H4 (cell line): ENCODE measurements around the gene CCRL2. TPM values are rescaled to one million over a fixed set of nuclear protein-coding genes. Genes with fewer than 3 reads are reported as not detected.
A peak's percentile ranks its signal among the peaks of the same experiment; 100 is the strongest.

Experiments
- DNase-seq: peaks from one replicate; pipeline ENCODE4 v3.0.0-alpha.2; 2015; ENCODE audit warnings: low spot score
- total RNA-seq: library from RNA; depleted of rRNA; stranded (reverse); fragments of >200 nt; shearing (Covaris generic); gene quantifications from 2 replicates; pipeline ENCODE4 v1.2.3, GENCODE V29; 2014; rRNA removed

The CCRL2 gene, protein sequence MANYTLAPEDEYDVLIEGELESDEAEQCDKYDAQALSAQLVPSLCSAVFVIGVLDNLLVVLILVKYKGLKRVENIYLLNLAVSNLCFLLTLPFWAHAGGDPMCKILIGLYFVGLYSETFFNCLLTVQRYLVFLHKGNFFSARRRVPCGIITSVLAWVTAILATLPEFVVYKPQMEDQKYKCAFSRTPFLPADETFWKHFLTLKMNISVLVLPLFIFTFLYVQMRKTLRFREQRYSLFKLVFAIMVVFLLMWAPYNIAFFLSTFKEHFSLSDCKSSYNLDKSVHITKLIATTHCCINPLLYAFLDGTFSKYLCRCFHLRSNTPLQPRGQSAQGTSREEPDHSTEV
- 0.46 and 6.6 TPM in 2 replicates for total RNA-seq

DNA sequence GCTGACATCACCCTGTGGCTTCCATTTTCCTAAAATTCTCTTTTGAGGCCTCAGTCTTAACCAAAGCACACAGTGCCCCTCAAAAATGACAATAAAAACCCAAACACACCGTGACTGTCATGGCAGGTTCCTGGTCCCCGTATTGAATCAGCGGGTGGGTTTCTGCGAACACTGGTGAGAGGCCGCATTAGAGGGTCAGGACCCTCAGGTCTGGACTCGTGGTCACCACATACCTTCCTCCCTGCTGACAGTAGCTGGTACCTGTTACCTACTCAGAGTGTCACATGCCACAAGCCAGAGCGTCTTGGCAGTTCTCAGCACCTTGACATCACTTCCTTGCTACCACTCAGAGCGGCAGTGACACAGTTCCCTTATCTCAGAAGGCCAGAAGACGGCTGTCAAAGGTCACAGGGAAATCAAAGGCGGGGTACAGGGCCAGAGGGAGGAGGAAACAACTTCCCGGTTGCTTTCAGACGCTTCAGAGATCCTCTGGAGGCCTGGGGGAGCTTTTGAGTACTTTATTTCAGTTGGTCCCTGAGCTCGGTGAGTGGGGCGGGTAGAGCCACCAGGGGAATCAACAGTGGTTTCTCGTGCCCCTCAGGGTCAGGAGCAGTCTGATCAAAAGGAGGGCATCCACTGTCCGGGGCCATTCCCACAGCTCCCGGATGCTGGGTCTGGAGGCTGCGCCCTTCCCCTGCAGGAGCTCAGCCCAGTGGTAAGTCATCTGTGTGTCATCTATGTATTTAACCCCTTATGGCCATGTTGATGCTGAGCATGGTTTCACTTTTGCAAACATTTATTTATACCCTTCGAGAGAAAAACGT lies at the start of gene CCRL2, which contains the start of gene CCR5AS:
CCRL2 (plus strand) TSS at position 472 of the 824 bp plus-strand sequence. CDS start 821 bp downstream, outside the sequence.
CCR5AS (minus strand) TSS at position 279 of the 824 bp plus-strand sequence.
- DNase-seq = peak; percentile 27

DNA sequence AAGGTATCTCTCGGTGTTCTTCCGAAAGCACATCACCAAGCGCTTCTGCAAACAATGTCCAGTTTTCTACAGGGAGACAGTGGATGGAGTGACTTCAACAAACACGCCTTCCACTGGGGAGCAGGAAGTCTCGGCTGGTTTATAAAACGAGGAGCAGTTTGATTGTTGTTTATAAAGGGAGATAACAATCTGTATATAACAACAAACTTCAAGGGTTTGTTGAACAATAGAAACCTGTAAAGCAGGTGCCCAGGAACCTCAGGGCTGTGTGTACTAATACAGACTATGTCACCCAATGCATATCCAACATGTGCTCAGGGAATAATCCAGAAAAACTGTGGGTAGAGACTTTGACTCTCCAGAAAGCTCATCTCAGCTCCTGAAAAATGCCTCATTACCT lies 48.6 kb upstream of the CCRL2 start:
- no peak for DNase-seq

DNA sequence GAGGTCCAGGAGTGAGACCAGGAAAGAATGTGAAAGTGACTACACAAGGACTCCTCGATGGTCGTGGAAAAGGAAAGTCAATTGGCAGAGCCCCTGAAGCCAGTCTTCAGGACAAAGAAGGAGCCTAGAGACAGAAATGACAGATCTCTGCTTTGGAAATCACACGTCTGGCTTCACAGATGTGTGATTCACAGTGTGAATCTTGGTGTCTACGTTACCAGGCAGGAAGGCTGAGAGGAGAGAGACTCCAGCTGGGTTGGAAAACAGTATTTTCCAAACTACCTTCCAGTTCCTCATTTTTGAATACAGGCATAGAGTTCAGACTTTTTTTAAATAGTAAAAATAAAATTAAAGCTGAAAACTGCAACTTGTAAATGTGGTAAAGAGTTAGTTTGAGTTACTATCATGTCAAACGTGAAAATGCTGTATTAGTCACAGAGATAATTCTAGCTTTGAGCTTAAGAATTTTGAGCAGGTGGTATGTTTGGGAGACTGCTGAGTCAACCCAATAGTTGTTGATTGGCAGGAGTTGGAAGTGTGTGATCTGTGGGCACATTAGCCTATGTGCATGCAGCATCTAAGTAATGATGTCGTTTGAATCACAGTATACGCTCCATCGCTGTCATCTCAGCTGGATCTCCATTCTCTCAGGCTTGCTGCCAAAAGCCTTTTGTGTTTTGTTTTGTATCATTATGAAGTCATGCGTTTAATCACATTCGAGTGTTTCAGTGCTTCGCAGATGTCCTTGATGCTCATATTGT lies 47.1 kb upstream of the CCRL2 start:
- peak; percentile 10 for DNase-seq

DNA sequence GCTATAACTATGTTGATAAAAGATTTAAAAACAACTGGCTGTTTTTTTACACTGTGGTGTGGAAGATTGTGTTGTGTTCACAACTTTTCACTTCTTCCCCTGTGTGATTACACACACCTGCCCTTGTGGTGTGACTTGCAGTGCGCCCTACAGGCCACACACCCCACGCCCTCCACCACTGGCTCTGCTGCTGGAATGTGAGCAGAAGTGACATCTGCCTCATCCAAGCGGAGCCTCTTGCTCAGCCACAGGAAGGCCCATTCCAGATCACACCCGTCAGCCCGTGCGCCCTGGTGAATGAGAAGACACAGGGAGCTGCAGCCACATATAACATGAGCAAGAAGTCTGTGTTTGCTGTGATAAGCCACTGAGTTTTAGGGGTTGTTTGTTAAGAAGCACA lies 46.2 kb upstream of the CCRL2 start:
- no peak for DNase-seq

DNA sequence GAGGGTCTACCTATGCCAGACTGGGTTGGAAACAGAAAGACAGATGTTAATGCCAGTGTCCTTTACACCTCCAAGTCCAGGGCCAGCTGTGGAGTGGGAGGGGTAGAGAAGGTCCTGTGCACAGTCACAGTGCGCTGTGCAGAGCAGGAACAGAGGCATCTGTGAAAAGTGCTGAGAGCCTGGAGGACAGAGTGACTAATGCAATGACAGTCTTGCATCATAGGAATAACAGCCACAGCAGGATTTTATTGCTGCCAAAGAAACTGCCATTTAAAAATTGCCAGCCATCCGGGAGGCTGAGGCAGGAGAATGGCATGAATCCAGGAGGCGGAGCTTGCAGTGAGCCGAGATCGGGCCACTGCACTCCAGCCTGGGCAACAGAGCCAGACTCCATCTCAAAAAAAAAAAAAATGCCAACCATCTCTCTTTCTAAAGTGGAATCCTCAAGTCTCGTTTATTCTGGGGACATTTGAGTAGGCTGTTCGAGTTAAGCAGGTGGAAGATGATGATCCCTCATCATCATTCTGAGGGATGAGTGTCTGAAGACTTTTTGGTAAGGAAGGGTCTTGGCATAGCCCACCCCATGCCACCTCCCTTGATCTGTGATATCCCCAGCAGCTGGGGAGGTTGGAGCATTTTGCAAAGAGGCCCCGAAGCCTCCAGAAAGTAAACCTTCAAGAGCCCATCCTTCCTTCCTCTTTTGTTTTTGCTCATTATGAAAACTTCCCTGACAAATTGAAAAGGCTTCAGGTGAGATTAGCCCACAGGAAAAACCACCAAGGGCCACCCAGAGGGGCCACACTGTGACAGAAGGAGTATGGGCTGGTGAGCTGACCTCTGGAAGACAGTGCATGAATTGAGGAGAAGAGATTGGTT lies 45.4 kb upstream of the CCRL2 start:
- DNase-seq = peak; percentile 77

DNA sequence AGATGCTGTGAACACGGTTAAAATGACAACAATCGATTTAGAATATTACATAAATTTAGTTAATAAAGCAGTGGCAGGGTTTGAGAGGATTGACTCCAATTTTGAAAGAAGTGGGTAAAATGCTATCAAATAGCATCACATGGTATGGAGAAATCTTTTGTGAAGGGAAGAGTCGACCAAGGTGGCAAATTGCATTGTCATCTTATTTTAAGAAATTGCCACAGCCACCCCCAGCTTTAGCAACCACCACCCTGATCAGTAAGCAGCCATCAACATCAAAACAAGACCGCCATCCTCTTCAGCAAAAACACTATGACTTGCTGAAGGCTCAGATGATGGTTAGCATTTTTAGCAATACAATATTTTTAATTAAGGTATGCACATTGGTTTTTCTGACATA lies 42.0 kb upstream of the CCRL2 start:
- DNase-seq = no peak

DNA sequence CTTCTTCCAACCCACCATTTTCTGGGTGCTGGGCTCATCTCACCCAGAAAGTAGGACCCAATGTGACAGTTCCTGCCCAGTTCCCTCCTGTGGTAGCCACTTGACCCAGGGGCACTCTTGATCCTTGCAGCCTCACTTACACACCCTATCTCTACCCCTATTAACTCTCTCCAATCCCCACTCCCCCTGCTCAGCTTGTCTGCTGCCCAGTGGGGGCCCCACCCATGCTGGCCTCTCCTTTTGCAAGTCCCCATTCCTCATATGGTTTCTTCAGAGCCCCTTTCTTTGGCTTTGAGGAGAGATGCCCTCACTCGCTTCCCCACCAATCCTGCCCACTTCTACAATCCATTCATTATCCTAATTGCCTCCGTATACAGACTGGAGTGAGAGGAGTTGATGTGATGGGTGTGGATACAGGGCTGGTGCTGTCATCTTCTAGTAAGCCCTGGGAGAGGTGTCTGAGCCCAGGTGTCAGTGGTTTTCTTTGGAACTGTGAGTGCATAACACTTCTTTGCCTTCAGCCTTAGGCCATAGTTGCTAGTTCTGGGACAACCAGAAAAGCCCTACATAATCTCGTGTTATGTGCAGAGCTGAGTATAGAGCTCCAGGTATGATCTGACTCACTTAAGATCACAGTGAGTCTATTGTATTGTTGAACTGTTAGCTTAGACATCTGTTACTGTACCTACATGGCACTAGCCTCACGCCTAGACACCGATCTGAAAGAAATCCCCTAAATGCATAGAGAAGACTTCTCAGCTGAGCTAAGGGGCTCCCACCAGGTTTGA lies 41.1 kb upstream of the CCRL2 start:
- no peak for DNase-seq

DNA sequence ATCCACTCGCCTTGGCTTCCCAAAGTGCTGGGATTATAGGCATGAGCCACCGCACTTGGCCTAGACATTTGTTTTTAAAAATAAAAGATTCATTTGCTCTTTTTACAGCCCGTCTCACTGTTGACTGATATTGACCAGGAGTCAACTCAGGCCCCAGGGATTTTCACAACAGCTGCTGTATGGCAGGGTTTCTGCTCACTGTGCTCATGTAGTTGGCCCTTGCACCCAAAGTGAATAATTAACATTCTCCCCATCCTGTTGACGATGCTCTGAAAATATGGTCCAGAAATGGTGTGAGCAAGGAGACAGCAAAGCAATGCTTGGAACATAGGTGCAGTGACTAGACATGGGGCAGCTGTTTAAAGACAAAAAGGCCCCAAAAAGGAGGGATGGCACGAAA lies 39.2 kb upstream of the CCRL2 start:
- DNase-seq = no peak

DNA sequence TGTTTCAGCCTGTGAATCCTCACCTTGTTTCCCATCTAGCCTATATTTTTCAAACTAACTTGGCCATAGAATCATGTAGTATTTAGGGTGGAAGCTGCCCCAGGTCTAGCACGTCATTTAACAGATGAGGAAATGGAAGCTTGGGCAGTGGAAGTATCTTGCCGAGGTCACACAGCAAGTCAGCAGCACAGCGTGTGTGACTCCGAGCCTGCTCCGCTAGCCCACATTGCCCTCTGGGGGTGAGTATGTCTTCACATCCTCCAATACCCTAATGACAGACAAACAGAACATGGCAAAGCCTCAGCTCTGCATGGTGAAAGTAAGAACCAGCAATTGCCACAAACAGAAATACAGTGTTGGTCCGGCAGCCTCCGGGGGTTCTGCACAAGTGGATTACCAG lies 38.5 kb upstream of the CCRL2 start:
- peak; percentile 19 for DNase-seq

DNA sequence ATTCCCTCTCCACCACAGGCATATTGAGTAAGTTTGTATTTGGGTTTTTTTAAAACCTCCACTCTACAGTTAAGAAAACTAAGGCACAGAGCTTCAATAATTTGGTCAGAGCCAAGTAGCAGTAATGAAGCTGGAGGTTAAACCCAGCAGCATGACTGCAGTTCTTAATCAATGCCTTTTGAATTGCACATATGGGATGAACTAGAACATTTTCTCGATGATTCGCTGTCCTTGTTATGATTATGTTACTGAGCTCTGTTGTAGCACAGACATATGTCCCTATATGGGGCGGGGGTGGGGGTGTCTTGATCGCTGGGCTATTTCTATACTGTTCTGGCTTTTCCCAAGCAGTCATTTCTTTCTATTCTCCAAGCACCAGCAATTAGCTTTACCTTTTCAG lies 37.9 kb upstream of the CCRL2 start:
- no peak for DNase-seq

DNA sequence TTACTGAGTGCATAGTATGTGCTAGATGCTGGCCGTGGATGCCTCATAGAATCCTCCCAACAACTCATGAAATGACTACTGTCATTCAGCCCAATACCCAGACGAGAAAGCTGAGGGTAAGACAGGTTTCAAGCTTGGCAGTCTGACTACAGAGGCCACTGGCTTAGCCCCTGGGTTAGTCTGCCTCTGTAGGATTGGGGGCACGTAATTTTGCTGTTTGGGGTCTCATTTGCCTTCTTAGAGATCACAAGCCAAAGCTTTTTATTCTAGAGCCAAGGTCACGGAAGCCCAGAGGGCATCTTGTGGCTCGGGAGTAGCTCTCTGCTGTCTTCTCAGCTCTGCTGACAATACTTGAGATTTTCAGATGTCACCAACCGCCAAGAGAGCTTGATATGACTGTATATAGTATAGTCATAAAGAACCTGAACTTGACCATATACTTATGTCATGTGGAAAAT lies 37.4 kb upstream of the CCRL2 start:
- no peak for DNase-seq

DNA sequence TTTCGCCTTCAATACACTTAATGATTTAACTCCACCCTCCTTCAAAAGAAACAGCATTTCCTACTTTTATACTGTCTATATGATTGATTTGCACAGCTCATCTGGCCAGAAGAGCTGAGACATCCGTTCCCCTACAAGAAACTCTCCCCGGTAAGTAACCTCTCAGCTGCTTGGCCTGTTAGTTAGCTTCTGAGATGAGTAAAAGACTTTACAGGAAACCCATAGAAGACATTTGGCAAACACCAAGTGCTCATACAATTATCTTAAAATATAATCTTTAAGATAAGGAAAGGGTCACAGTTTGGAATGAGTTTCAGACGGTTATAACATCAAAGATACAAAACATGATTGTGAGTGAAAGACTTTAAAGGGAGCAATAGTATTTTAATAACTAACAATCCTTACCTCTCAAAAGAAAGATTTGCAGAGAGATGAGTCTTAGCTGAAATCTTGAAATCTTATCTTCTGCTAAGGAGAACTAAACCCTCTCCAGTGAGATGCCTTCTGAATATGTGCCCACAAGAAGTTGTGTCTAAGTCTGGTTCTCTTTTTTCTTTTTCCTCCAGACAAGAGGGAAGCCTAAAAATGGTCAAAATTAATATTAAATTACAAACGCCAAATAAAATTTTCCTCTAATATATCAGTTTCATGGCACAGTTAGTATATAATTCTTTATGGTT lies 36.1 kb upstream of the CCRL2 start, which contains the start of gene CCR5:
CCR5 (plus strand) TSS at position 108 of the 680 bp plus-strand sequence. CDS start 1,957 bp downstream, outside the sequence.
- no peak for DNase-seq

DNA sequence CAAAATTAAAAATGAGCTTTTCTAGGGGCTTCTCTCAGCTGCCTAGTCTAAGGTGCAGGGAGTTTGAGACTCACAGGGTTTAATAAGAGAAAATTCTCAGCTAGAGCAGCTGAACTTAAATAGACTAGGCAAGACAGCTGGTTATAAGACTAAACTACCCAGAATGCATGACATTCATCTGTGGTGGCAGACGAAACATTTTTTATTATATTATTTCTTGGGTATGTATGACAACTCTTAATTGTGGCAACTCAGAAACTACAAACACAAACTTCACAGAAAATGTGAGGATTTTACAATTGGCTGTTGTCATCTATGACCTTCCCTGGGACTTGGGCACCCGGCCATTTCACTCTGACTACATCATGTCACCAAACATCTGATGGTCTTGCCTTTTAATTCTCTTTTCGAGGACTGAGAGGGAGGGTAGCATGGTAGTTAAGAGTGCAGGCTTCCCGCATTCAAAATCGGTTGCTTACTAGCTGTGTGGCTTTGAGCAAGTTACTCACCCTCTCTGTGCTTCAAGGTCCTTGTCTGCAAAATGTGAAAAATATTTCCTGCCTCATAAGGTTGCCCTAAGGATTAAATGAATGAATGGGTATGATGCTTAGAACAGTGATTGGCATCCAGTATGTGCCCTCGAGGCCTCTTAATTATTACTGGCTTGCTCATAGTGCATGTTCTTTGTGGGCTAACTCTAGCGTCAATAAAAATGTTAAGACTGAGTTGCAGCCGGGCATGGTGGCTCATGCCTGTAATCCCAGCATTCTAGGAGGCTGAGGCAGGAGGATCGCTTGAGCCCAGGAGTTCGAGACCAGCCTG lies 35.3 kb upstream of the CCRL2 start:
- DNase-seq = no peak

DNA sequence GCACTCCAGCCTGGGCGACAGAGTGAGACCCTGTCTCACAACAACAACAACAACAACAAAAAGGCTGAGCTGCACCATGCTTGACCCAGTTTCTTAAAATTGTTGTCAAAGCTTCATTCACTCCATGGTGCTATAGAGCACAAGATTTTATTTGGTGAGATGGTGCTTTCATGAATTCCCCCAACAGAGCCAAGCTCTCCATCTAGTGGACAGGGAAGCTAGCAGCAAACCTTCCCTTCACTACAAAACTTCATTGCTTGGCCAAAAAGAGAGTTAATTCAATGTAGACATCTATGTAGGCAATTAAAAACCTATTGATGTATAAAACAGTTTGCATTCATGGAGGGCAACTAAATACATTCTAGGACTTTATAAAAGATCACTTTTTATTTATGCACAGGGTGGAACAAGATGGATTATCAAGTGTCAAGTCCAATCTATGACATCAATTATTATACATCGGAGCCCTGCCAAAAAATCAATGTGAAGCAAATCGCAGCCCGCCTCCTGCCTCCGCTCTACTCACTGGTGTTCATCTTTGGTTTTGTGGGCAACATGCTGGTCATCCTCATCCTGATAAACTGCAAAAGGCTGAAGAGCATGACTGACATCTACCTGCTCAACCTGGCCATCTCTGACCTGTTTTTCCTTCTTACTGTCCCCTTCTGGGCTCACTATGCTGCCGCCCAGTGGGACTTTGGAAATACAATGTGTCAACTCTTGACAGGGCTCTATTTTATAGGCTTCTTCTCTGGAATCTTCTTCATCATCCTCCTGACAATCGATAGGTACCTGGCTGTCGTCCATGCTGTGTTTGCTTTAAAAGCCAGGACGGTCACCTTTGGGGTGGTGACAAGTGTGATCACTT lies 34.3 kb upstream of the CCRL2 start:
- DNase-seq = peak; percentile 25

DNA sequence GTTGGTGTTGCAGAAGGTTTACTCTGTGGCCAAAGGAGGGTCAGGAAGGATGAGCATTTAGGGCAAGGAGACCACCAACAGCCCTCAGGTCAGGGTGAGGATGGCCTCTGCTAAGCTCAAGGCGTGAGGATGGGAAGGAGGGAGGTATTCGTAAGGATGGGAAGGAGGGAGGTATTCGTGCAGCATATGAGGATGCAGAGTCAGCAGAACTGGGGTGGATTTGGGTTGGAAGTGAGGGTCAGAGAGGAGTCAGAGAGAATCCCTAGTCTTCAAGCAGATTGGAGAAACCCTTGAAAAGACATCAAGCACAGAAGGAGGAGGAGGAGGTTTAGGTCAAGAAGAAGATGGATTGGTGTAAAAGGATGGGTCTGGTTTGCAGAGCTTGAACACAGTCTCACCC lies 32.3 kb upstream of the CCRL2 start:
- no peak for DNase-seq

DNA sequence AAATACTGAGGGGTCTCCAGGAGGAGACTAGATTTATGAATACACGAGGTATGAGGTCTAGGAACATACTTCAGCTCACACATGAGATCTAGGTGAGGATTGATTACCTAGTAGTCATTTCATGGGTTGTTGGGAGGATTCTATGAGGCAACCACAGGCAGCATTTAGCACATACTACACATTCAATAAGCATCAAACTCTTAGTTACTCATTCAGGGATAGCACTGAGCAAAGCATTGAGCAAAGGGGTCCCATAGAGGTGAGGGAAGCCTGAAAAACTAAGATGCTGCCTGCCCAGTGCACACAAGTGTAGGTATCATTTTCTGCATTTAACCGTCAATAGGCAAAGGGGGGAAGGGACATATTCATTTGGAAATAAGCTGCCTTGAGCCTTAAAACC lies 31.8 kb upstream of the CCRL2 start:
- no peak for DNase-seq

DNA sequence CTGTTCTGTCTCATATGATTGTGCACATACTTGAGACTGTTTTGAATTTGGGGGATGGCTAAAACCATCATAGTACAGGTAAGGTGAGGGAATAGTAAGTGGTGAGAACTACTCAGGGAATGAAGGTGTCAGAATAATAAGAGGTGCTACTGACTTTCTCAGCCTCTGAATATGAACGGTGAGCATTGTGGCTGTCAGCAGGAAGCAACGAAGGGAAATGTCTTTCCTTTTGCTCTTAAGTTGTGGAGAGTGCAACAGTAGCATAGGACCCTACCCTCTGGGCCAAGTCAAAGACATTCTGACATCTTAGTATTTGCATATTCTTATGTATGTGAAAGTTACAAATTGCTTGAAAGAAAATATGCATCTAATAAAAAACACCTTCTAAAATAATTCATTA lies 31.2 kb upstream of the CCRL2 start:
- no peak for DNase-seq
